Endothelial cell of umbilical vein (primary cell): Measurements from ENCODE around the gene BRWD1. TPM values are rescaled to one million over a fixed set of nuclear protein-coding genes. Genes with fewer than 3 reads are reported as not detected.
"Not testable (repeated sequence)": the region's sequence is repeated elsewhere in the genome, so short reads cannot be mapped to it uniquely, and the experiment has no call there.

ENCODE experiments used
- BruUV-seq: library from RNA; stranded (reverse); fragments of 400-500 nt; replicated peaks from 2 replicates; lab custom pipeline; 2021; lab: Mats Ljungman, UMichigan
- CTCF ChIA-PET: fragments of 300-600, 350-600 bp; sonication (Branson Sonifier 250); formaldehyde crosslinking; loops from one replicate; lab custom pipeline; 2021; ENCODE audit warnings: antibody characterized with exemption, inconsistent platforms; lab: Charles Lee
- POLR2A ChIA-PET: fragments of 300-600, 350-600 bp; sonication (Branson Sonifier 250); formaldehyde crosslinking; loops from one replicate; lab custom pipeline; 2021; ENCODE audit warnings: antibody characterized with exemption, inconsistent platforms; lab: Charles Lee
- DNase-seq: peaks from one replicate; pipeline ENCODE4 v3.0.0-alpha.2; 2011; ENCODE audit warnings: low read depth, low spot score
- FAIRE-seq: peaks from 2 replicates; lab custom pipeline; 2011; peaks lifted over from hg19 to GRCh38; lab: Jason Lieb, UNC
- H2AFZ ChIP-seq: 2 replicates; pipeline ENCODE4 v1.6.0; 2012; ENCODE audit warnings: low read depth, low read length, control low read depth, inconsistent platforms
- H3K27ac ChIP-seq: 2 replicates; pipeline ENCODE4 v1.5.1; 2011; ENCODE audit warnings: low read depth, mild to moderate bottlenecking, control low read depth, low read length, moderate library complexity; ENCODE audit not compliant: insufficient read depth
- H3K27me3 ChIP-seq, 2 experiments: 2 replicates each; pipeline versions ENCODE4 v1.6.0 to v1.6.1; 2011; ENCODE audit warnings: low read length in 2 of 2, mixed read lengths in 1 of 2; ENCODE audit not compliant: control insufficient read depth in 2 of 2, insufficient read depth in 2 of 2
- H3K36me3 ChIP-seq, 2 experiments: 2 replicates in 1 of 2; 3 replicates in 1 of 2; pipeline ENCODE4 v1.5.1; 2011; ENCODE audit warnings: low read length in 2 of 2, mild to moderate bottlenecking in 1 of 2, moderate library complexity in 1 of 2; ENCODE audit not compliant: control insufficient read depth in 2 of 2, insufficient read depth in 2 of 2; ENCODE audit errors: extremely low read depth in 1 of 2
- H3K4me1 ChIP-seq: 3 replicates; pipeline ENCODE4 v1.5.1; 2011; ENCODE audit warnings: mild to moderate bottlenecking, low read length; ENCODE audit not compliant: control insufficient read depth, insufficient read depth; ENCODE audit errors: extremely low read depth
- H3K4me2 ChIP-seq: 2 replicates; pipeline ENCODE4 v1.6.1; 2011; ENCODE audit warnings: low read length, control low read depth, mixed read lengths; ENCODE audit not compliant: insufficient read depth
- H3K4me3 ChIP-seq, 3 experiments: fragments of 200-600 bp in 1 of 3; sonication (generic), shearing (Covaris generic) in 1 of 3; replicated peaks in 1 of 3; 2 replicates each; pipeline ENCODE4 v1.5.1; 2011 to 2016; ENCODE audit warnings: control low read depth in 3 of 3, low read length in 3 of 3, mild to moderate bottlenecking in 2 of 3, inconsistent platforms in 1 of 3, low read depth in 1 of 3, moderate library complexity in 1 of 3; ENCODE audit not compliant: insufficient read depth in 1 of 3
- H3K79me2 ChIP-seq: 2 replicates; pipeline ENCODE4 v1.6.0; 2012; ENCODE audit warnings: low read length, inconsistent platforms; ENCODE audit not compliant: control insufficient read depth, insufficient read depth
- H3K9ac ChIP-seq: replicated peaks from 2 replicates; pipeline ENCODE3; 2011; ENCODE audit warnings: low read length, control low read depth; ENCODE audit not compliant: insufficient read depth; ENCODE audit errors: extremely low read depth
- H3K9me1 ChIP-seq: replicated peaks from 3 replicates; pipeline ENCODE4 v1.6.0; 2011; ENCODE audit warnings: mild to moderate bottlenecking, low read length; ENCODE audit not compliant: control insufficient read depth, insufficient read depth; ENCODE audit errors: extremely low read depth
- H3K9me3 ChIP-seq: replicated peaks from 2 replicates; pipeline ENCODE4 v1.5.1; 2012; ENCODE audit warnings: low read length, inconsistent platforms; ENCODE audit not compliant: control insufficient read depth, insufficient read depth
- H4K20me1 ChIP-seq: replicated peaks from 2 replicates; pipeline ENCODE3; 2011; ENCODE audit warnings: mild to moderate bottlenecking, low read length; ENCODE audit not compliant: control insufficient read depth, insufficient read depth; ENCODE audit errors: extremely low read depth
- CTCF ChIP-seq, 2 donors: IDR thresholded peaks; 1 replicate in 1 of 2; 2 replicates in 1 of 2; pipeline ENCODE4 v1.5.1; 2011; ENCODE audit warnings: low read length in 2 of 2, mild to moderate bottlenecking in 2 of 2, moderate library complexity in 2 of 2, control low read depth in 1 of 2, inconsistent platforms in 1 of 2, low read depth in 1 of 2; ENCODE audit not compliant: insufficient read depth in 1 of 2; ENCODE audit errors: extremely low read depth in 1 of 2
- EZH2 ChIP-seq: IDR thresholded peaks from 2 replicates; pipeline ENCODE4 v1.6.1; 2012; ENCODE audit warnings: borderline replicate concordance, low read depth, mild to moderate bottlenecking, moderate library complexity, low read length, inconsistent platforms; ENCODE audit not compliant: severe bottlenecking
- FOS ChIP-seq: IDR thresholded peaks from 2 replicates; pipeline ENCODE4 v1.6.1; 2011; ENCODE audit warnings: mild to moderate bottlenecking, low read length, moderate library complexity, borderline replicate concordance; ENCODE audit not compliant: insufficient read depth
- GATA2 ChIP-seq: IDR thresholded peaks from 2 replicates; pipeline ENCODE4 v1.7.0; 2011; ENCODE audit warnings: low read depth, mild to moderate bottlenecking, moderate library complexity, mixed read lengths, low read length; ENCODE audit not compliant: insufficient read length, insufficient read depth
- JUN ChIP-seq: IDR thresholded peaks from 2 replicates; pipeline ENCODE4 v1.6.1; 2011; ENCODE audit warnings: borderline replicate concordance, low read depth; ENCODE audit not compliant: insufficient read length, insufficient read depth
- MAX ChIP-seq: IDR thresholded peaks from 2 replicates; pipeline ENCODE4 v1.6.1; 2011; ENCODE audit not compliant: insufficient read depth, insufficient read length
- MYC ChIP-seq: IDR thresholded peaks from one replicate; pipeline ENCODE4 v1.6.1; 2011; ENCODE audit warnings: mild to moderate bottlenecking, low read depth, low read length
- POLR2A ChIP-seq: IDR thresholded peaks from 2 replicates; pipeline ENCODE4 v1.6.1; 2012; ENCODE audit warnings: low read depth, mild to moderate bottlenecking, control low read depth, low read length
- POLR2AphosphoS5 ChIP-seq: IDR thresholded peaks from 2 replicates; pipeline ENCODE4 v1.6.1; 2012; ENCODE audit warnings: low read depth, mild to moderate bottlenecking, control low read depth, low read length, moderate library complexity; ENCODE audit not compliant: insufficient read depth
- dilution Hi-C: fragments of 300-500 bp; cut with MboI; formaldehyde crosslinking; loops from one replicate; pipeline ENCODE4 v1.15.0; 2019; ENCODE audit warnings: low sequenced_read_pairs; ENCODE audit not compliant: extremely low pct_ligation_motif_present
- intact Hi-C: fragments of 100-400 bp; cut with micrococcal nuclease; formaldehyde crosslinking; loops from one replicate; pipeline ENCODE4 v1.10.0; 2022
- polyA plus RNA-seq, 4 experiments: library from polyadenylated mRNA; depleted of rRNA in 3 of 4; stranded (reverse) in 3 of 4; unstranded in 1 of 4; fragments of >200 nt; gene quantifications; 2 replicates each; pipeline versions ENCODE4 v1.2.1 to v1.2.3, GENCODE V29; 2011 to 2012; ENCODE audit warnings: missing spikeins in 1 of 4
- total RNA-seq: library from RNA; stranded (reverse); gene quantifications from 2 replicates; pipeline ENCODE4 v1.2.3, GENCODE V29; 2021

Gene BRWD1
- total and polyA plus RNA-seq, 2 donors (not counting 3 experiments of a cell fraction or from before 2014, with no cell fraction given) = 6.1 to 33.2 TPM

- dilution Hi-C loops = loop anchor here (25.0 kb wide), 1 partner anchor 420 kb away; no protein-coding TSS in a partner anchor
- H3K36me3 ChIP-seq, H3K27me3 ChIP-seq, H3K4me3 ChIP-seq, BruUV-seq, POLR2A ChIA-PET, H3K9me1 ChIP-seq, H3K4me1 ChIP-seq, DNase-seq, H2AFZ ChIP-seq, intact Hi-C loops, H3K79me2 ChIP-seq, H3K4me2 ChIP-seq, H4K20me1 ChIP-seq, H3K9ac ChIP-seq, H3K9me3 ChIP-seq, FAIRE-seq, CTCF ChIA-PET, H3K27ac ChIP-seq: not testable (repeated sequence)
Observed at GRCh38 chr21:39157241-39157640, 156.2 kb downstream of the BRWD1 start.

DNA sequence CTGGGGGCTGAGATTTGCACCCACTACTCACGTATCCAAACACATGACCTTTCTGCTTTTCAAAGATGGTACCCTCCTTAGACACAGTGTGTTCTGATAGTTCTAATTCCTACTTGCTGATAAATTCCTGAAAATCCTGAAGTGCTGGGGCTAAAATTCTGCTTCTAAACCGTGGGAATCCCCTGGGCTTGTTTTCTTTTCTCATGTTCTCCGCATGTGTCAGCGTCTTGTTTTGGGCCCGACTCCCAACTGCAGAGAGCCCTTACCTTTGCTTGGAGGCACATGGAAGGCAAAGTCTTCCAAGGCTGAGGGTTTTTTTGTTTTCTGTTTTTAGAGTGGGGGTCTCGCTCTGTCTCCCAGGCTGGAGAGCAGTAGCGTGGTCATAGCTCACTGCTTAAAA is 157.4 kb downstream of the BRWD1 start:
- TF ChIP-seq POLR2AphosphoS5 (no peak), GATA2 (no peak), CTCF (IDR thresholded peaks at IDR 0.05; ENCODE audit: extremely low read depth in 1 of 2, insufficient read depth in 1 of 2, low read depth in 1 of 2, low read length in 2 of 2) (no peak), MYC (no peak), FOS (no peak), POLR2A (no peak), MAX (no peak), EZH2 (no peak), JUN (no peak)
- no peak overlapping the region for H2AFZ ChIP-seq
- no peak overlapping the region for H3K27ac ChIP-seq

More for the DNA sequence above, 157.4 kb downstream of the BRWD1 start:
- dilution Hi-C loops = loop anchor here (25.0 kb wide), 1 partner anchor 419 kb away; no protein-coding TSS in a partner anchor
- Histone ChIP-seq H3K79me2 (no peaks in the 10 kb centered on the region), H3K36me3 (no peaks in the 10 kb centered on the region), H3K9me1 (no peaks in the 10 kb centered on the region), H3K9me3 (no peaks in the 10 kb centered on the region), H4K20me1 (no peaks in the 10 kb centered on the region), H3K4me2 (no peak overlapping the region), H3K4me1 (peaks cover under 1% of the 10 kb centered on the region), H3K9ac (no peak overlapping the region), H3K4me3 (no peak overlapping the region), H3K27me3 (peaks cover 0 to 2% of the 10 kb centered on the region in 2 experiments)
- DNase-seq = no peak
- no peak for FAIRE-seq
- intact Hi-C loops = no loop called here
- BruUV-seq = no TSS peak
- ChIA-PET POLR2A (no interaction called here), CTCF (no interaction called here)
